Inflammatory macrophage treated with lipopolysaccharide for 4 hours (primary cell): ENCODE data around the gene TNFRSF6B.
"Not testable (repeated sequence)": the region's sequence is repeated elsewhere in the genome, so short reads cannot be mapped to it uniquely, and the experiment has no call there.

Experiments
- DNase-seq: peaks from one replicate; pipeline ENCODE4 v3.0.0-alpha.2; 2020

The TNFRSF6B gene

GRCh38 chr20:63712191-63712590, 15.7 kb downstream of the TNFRSF6B start:
- no peak for DNase-seq

- DNase-seq: no peak
These were observed 18.4 kb downstream of the TNFRSF6B start for GRCh38 chr20:63714858-63715257.

GRCh38 chr20:63718996-63719395, 22.5 kb downstream of the TNFRSF6B start:
- no peak for DNase-seq

GRCh38 chr20:63722967-63723622, 26.6 kb downstream of the TNFRSF6B start:
- not testable (repeated sequence) for DNase-seq

- DNase-seq: not testable (repeated sequence)
These were observed 33.8 kb downstream of the TNFRSF6B start for GRCh38 chr20:63730189-63730733.

GRCh38 chr20:63731410-63731809, 35.0 kb downstream of the TNFRSF6B start:
- DNase-seq: no peak

GRCh38 chr20:63732118-63733095, 36.0 kb downstream of the TNFRSF6B start:
- DNase-seq: no peak

GRCh38 chr20:63733117-63733516, 36.7 kb downstream of the TNFRSF6B start:
- no peak for DNase-seq

GRCh38 chr20:63733579-63734081, 37.2 kb downstream of the TNFRSF6B start:
- DNase-seq: no peak

GRCh38 chr20:63734111-63734945, 37.9 kb downstream of the TNFRSF6B start:
- DNase-seq: no peak

- no peak for DNase-seq
These were observed 38.8 kb downstream of the TNFRSF6B start for GRCh38 chr20:63734946-63735858.

- peak; percentile 17 for DNase-seq
These were observed 39.6 kb downstream of the TNFRSF6B start, which contains the start of gene LIME1 for GRCh38 chr20:63735859-63736718. TSS of gene LIME1 (plus strand) at chr20:63736664. CDS start at chr20:63737550, 886 bp downstream.

- DNase-seq: no peak
These were observed 40.6 kb downstream of the TNFRSF6B start for GRCh38 chr20:63736893-63737694.

- no peak for DNase-seq
These were observed 41.2 kb downstream of the TNFRSF6B start for GRCh38 chr20:63737695-63737944.

GRCh38 chr20:63737945-63738686, 41.7 kb downstream of the TNFRSF6B start:
- DNase-seq: no peak

GRCh38 chr20:63738687-63739129, 42.3 kb downstream of the TNFRSF6B start:
- DNase-seq: peak; percentile 21

GRCh38 chr20:63739130-63740069, 42.9 kb downstream of the TNFRSF6B start, which contains the start of gene SLC2A4RG:
TSS of gene SLC2A4RG (plus strand) at chr20:63739776. CDS start at chr20:63739913, 137 bp downstream.
- peak; percentile 86 for DNase-seq
